Rectal smooth muscle tissue (tissue), 1 donor: Measurements from ENCODE around the gene SKIL.
"Not testable (repeated sequence)": the region's sequence is repeated elsewhere in the genome, so short reads cannot be mapped to it uniquely, and the experiment has no call there.

Source experiments
- H3K27ac ChIP-seq: one replicate; pipeline ENCODE4 v1.7.0; 2013; ENCODE audit warnings: low read depth, low read length, inconsistent platforms
- H3K27me3 ChIP-seq: one replicate; pipeline ENCODE4 v1.7.0; 2013; ENCODE audit warnings: low read length; ENCODE audit not compliant: control insufficient read depth, insufficient read depth
- H3K36me3 ChIP-seq: one replicate; pipeline ENCODE4 v1.7.0; 2013; ENCODE audit warnings: low read length; ENCODE audit not compliant: control insufficient read depth, insufficient read depth
- H3K4me1 ChIP-seq: one replicate; pipeline ENCODE4 v1.7.0; 2013; ENCODE audit warnings: low read length; ENCODE audit not compliant: control insufficient read depth, insufficient read depth
- H3K4me3 ChIP-seq: one replicate; pipeline ENCODE4 v1.7.0; 2013; ENCODE audit warnings: low read length
- H3K9ac ChIP-seq: one replicate; pipeline ENCODE4 v1.7.0; 2013; ENCODE audit warnings: low read length

Gene SKIL

DNA sequence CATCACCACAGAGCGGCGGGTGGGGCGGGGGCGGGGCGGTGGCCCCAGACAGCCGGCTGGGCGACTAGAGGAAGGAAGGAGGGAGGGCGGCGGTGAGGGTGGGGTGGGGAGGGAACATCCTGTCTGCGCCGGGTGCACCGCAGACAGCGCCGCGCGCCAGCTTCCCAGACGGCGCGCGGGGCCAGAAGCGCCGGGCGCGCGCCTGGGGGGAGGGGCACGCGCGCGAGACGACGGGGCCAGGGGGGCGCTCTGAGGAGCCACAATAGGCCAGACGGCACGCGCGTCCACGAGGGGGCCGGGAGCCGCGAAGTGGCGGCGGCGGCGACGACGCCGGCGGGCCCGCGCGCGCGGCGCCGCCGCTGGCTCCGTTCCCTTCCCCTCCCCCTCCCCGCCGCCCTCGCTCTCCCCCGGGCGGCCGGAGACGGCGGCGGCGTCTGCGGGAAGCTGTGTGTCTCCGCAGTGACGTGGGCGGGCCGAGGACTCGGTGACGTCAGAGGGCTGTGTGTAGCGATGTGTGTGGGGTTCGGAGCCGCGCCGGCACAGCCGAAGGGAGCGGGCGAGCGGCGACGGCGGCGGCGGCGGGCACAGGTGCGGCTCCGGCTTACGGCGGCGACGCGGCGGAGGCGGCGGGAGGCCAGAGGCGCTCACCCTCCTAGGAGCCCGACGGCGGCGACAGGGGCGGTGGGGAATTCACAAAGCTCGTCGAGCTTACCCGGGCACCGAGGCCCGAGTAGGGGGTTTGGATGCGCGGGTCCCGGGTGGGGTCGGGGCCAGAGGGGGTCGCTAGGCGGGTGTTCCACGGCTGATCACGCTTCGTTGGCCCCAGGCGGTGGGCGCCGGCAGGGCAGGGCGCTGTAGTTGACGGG, at the start of gene SKIL:
Gene SKIL (plus strand): TSS at position 540 of the 866 bp plus-strand sequence. CDS start 2,617 bp downstream, outside the sequence.
- H3K4me3 ChIP-seq = peak within 1 kb of the TSS; percentile 70
- H3K27me3 ChIP-seq = no peaks in the 10 kb centered on the region
- H3K9ac ChIP-seq = peak within 1 kb of the TSS; percentile 51
- peaks cover 2% of the 10 kb centered on the region for H3K36me3 ChIP-seq
- H3K4me1 ChIP-seq = peaks cover 6% of the 10 kb centered on the region
- peak within 1 kb of the TSS; percentile 85 for H3K27ac ChIP-seq

GRCh38 chr3:170309046-170309445, 48.5 kb upstream of the SKIL start:
- Histone ChIP-seq H3K27me3 (no peaks in the 10 kb centered on the region), H3K27ac (no peak overlapping the region), H3K4me1 (no peaks in the 10 kb centered on the region), H3K36me3 (no peaks in the 10 kb centered on the region), H3K4me3 (no peak overlapping the region), H3K9ac (no peak overlapping the region)

DNA sequence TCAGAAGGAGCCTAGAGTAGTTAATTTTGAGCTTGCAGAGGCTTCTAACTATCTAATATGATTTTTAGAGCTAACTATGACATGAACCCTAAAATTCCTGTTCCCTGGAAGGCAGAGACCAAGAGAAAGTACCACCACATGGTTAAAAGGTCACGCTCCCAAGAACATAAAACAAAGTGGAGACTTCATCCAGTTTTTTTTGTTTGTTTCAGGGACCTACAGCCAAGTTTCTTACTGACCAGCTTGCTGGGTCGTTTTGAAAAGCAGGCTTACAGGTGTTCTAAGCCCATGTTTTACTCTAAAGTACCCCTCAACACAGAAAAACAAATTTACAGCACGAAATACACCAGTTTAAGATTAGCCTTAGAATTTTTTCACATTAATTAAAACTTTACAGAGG, 39.6 kb upstream of the SKIL start:
- no peak overlapping the region for H3K9ac ChIP-seq
- H3K36me3 ChIP-seq = no peaks in the 10 kb centered on the region
- H3K27ac ChIP-seq = no peak overlapping the region
- H3K4me1 ChIP-seq = no peaks in the 10 kb centered on the region
- H3K4me3 ChIP-seq = no peak overlapping the region
- no peaks in the 10 kb centered on the region for H3K27me3 ChIP-seq

DNA sequence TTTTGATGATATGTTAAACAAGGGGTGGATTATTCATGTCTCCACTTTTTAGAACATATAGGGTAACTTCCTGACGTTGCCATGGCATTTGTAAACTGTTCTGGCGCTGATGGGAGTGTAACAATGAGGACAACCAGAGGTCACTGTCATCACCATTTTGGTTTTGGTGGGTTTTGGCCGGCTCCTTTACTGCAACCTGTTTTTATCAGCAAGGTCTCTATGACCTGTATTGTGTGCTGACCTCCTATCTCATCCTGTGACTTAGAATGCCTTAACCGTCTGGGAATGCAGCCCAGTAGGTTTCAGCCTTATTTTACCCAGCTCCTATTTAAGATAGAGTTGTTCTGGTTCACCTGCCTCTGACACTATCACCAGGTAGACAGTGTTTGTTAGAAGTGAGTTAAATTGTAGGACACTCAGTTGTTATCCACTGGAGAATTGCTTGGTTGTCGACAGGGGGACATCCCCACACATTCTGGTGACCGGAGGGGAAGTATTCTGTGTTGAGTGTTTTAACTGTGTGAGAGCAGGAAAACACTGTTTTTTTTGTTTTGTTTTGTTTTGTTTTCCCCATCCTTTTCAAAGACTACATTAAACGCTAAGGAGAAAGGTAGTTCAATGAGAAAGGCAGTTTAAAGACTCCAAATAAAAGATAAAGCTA, 36.9 kb upstream of the SKIL start:
- Histone ChIP-seq H3K27me3 (no peaks in the 10 kb centered on the region), H3K36me3 (no peaks in the 10 kb centered on the region), H3K4me1 (no peaks in the 10 kb centered on the region), H3K4me3 (no peak overlapping the region), H3K27ac (no peak overlapping the region), H3K9ac (no peak overlapping the region)

DNA sequence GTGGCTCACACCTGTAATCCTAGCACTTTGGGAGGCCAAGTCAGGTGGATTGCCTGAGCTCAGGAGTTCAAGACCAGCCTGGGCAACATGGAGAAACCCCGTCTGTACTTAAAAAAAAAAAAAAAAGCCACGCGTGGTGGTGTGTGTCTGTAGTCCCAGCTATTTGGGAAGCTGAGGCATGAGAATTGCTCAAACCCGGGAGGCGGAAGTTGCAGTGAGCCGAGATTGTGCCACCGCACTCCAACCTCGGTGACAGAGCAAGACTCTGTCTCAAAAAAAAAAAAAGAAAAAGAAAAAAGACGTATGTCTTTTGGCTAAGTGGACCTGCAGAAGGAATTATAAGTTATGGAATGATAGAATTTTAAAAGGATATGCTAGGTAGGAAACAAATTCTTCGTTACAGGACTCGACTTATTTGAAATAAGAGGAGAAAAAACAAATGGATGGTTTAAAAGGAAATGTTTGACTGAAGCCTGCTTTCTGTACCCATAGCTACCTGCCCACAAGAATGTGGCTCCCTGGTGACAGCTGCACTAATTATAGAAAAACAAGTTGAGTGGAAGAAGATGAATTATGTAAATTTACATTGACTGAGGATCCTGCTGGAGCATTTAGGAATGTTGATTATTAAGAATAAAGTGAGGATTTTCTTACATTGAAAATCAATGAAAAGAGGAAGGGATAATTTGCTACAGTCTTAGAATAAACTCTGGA, 36.0 kb upstream of the SKIL start:
- H3K27ac ChIP-seq = no peak overlapping the region
- no peaks in the 10 kb centered on the region for H3K4me1 ChIP-seq
- H3K36me3 ChIP-seq = no peaks in the 10 kb centered on the region
- no peak overlapping the region for H3K9ac ChIP-seq
- no peaks in the 10 kb centered on the region for H3K27me3 ChIP-seq
- H3K4me3 ChIP-seq = no peak overlapping the region

DNA sequence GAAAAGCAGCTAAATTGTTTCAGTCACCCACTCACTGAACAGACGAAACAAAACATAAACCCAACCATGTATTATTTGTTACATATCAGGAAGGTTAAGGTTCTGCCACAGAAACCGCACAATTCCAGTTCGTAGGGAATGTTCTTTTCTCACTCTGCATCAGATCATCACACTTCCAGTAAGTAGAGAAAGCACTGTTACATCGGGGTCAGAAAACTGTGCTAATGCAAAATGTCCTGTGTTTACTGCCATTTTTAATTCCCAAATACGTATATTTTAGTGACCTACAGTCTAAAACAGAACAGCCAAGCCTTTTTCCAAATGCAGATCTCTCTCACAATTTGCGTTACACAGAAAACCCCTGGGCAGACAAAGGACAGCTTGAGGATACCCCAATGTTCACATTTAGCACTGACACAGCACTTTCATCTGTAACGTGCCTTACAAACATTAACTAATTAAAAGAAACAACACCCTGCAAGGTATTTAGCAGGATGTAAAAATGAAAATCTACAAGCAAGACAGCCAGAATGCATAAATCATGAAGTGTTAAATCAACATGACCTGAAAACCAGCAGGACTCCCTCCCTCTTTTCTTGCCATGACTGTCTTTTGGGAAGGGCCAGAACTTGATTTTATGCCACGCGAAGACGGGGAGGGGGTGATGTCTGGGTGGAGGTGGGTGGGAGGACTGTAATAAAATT, 34.8 kb upstream of the SKIL start:
- H3K27ac ChIP-seq = no peak overlapping the region
- no peaks in the 10 kb centered on the region for H3K36me3 ChIP-seq
- no peaks in the 10 kb centered on the region for H3K27me3 ChIP-seq
- no peak overlapping the region for H3K9ac ChIP-seq
- H3K4me3 ChIP-seq = no peak overlapping the region
- no peaks in the 10 kb centered on the region for H3K4me1 ChIP-seq

- Histone ChIP-seq H3K9ac (no peak overlapping the region), H3K4me3 (no peak overlapping the region), H3K27me3 (no peaks in the 10 kb centered on the region), H3K36me3 (no peaks in the 10 kb centered on the region), H3K27ac (no peak overlapping the region), H3K4me1 (no peaks in the 10 kb centered on the region)
Measured at GRCh38 chr3:170323331-170323730, 34.2 kb upstream of the SKIL start.

DNA sequence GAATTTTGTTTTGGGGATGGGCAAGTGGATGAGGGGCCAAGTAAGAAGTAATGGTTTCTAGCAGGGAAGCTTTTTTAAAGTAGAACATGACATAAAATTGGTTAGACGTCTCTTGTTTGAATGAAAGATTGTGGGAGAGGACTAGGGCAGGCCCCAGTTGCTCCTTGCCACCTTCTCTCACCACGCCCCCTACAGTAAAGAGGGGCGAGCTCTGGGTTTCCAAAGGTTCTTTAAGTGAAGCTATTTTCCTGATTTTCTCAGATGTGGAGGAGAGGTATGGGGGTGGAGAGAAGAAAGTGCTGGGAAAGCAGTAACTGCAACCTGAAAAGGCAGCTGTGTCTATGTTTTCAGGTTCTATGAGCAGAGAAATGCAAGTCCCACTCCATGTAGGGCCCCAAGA, 32.6 kb upstream of the SKIL start:
- Histone ChIP-seq H3K27me3 (no peaks in the 10 kb centered on the region), H3K9ac (no peak overlapping the region), H3K27ac (no peak overlapping the region), H3K4me3 (no peak overlapping the region), H3K4me1 (no peaks in the 10 kb centered on the region), H3K36me3 (no peaks in the 10 kb centered on the region)

GRCh38 chr3:170327040-170327808, 30.3 kb upstream of the SKIL start:
- Histone ChIP-seq H3K27me3 (no peaks in the 10 kb centered on the region), H3K4me1 (no peaks in the 10 kb centered on the region), H3K27ac (no peak overlapping the region), H3K4me3 (no peak overlapping the region), H3K36me3 (no peaks in the 10 kb centered on the region), H3K9ac (no peak overlapping the region)

GRCh38 chr3:170327868-170328548, 29.5 kb upstream of the SKIL start:
- H3K27ac ChIP-seq, H3K4me3 ChIP-seq, H3K9ac ChIP-seq, H3K4me1 ChIP-seq, H3K36me3 ChIP-seq, H3K27me3 ChIP-seq: not testable (repeated sequence)

- Histone ChIP-seq H3K27ac (no peak overlapping the region), H3K4me1 (no peaks in the 10 kb centered on the region), H3K36me3 (no peaks in the 10 kb centered on the region), H3K4me3 (no peak overlapping the region), H3K27me3 (no peaks in the 10 kb centered on the region), H3K9ac (no peak overlapping the region)
Measured at GRCh38 chr3:170330366-170330765, 27.1 kb upstream of the SKIL start.
